Measurements from ENCODE around the gene TMEM108.

The TMEM108 gene

GRCh38 chr3:133280586-133280985, 242.4 kb downstream of the TMEM108 start:
- DNase-seq (ENCODE audit: low spot score) = no peak

GRCh38 chr3:133282236-133282635, 244.0 kb downstream of the TMEM108 start:
- no peak for DNase-seq (ENCODE audit: low spot score)

GRCh38 chr3:133283958-133284807, 246.0 kb downstream of the TMEM108 start:
- DNase-seq (ENCODE audit: low spot score) = no peak

- no peak for DNase-seq (ENCODE audit: low spot score)
Measured at GRCh38 chr3:133289322-133289721, 251.1 kb downstream of the TMEM108 start.

GRCh38 chr3:133292296-133292695, 254.1 kb downstream of the TMEM108 start:
- DNase-seq (ENCODE audit: low spot score) = no peak

GRCh38 chr3:133293397-133294110, 255.4 kb downstream of the TMEM108 start:
- DNase-seq (ENCODE audit: low spot score) = no peak

GRCh38 chr3:133294253-133294652, 256.1 kb downstream of the TMEM108 start:
- DNase-seq (ENCODE audit: low spot score) = no peak

- DNase-seq (ENCODE audit: low spot score) = no peak
Measured at GRCh38 chr3:133295199-133295901, 257.2 kb downstream of the TMEM108 start.

- no peak for DNase-seq (ENCODE audit: low spot score)
Measured at GRCh38 chr3:133295944-133296917, 258.0 kb downstream of the TMEM108 start.

GRCh38 chr3:133296981-133297380, 258.8 kb downstream of the TMEM108 start:
- no peak for DNase-seq (ENCODE audit: low spot score)

GRCh38 chr3:133300102-133300501, 261.9 kb downstream of the TMEM108 start:
- no peak for DNase-seq (ENCODE audit: low spot score)

GRCh38 chr3:133301194-133301593, 263.0 kb downstream of the TMEM108 start:
- DNase-seq (ENCODE audit: low spot score) = no peak

GRCh38 chr3:133301731-133302130, 263.5 kb downstream of the TMEM108 start:
- no peak for DNase-seq (ENCODE audit: low spot score)

- DNase-seq (ENCODE audit: low spot score) = no peak
Measured at GRCh38 chr3:133303430-133303829, 265.2 kb downstream of the TMEM108 start.

GRCh38 chr3:133317866-133318265, 279.7 kb downstream of the TMEM108 start:
- DNase-seq (ENCODE audit: low spot score) = no peak

- no peak for DNase-seq (ENCODE audit: low spot score)
Measured at GRCh38 chr3:133328373-133328772, 290.2 kb downstream of the TMEM108 start.

GRCh38 chr3:133329626-133330025, 291.4 kb downstream of the TMEM108 start:
- no peak for DNase-seq (ENCODE audit: low spot score)

GRCh38 chr3:133330065-133330464, 291.9 kb downstream of the TMEM108 start:
- no peak for DNase-seq (ENCODE audit: low spot score)

- DNase-seq (ENCODE audit: low spot score) = no peak
Measured at GRCh38 chr3:133330522-133330921, 292.3 kb downstream of the TMEM108 start.

GRCh38 chr3:133354721-133355120, 316.5 kb downstream of the TMEM108 start:
- no peak for DNase-seq (ENCODE audit: low spot score)

- no peak for DNase-seq (ENCODE audit: low spot score)
Measured at GRCh38 chr3:133360476-133360875, 322.3 kb downstream of the TMEM108 start.

GRCh38 chr3:133361011-133361410, 322.8 kb downstream of the TMEM108 start:
- DNase-seq (ENCODE audit: low spot score) = no peak

Data from hematopoietic multipotent progenitor cell treated with erythropoietin and hydrocortisone succinate and interleukin-3 and kit ligand, for 17 days (in vitro differentiated cells).